DMS 273 (cell line): ENCODE results near the gene UQCRQ.
"Not testable (repeated sequence)": the region's sequence is repeated elsewhere in the genome, so short reads cannot be mapped to it uniquely, and the experiment has no call there.

Experiments used
- DNase-seq: peaks from one replicate; lab custom pipeline; 2025; ENCODE audit not compliant: unreplicated experiment; lab: John Stamatoyannopoulos, UW

UQCRQ gene

GRCh38 chr5:132832612-132833011 is 33.8 kb upstream of the UQCRQ start:
- no peak for DNase-seq

- DNase-seq, result no peak
Measured at GRCh38 chr5:132834057-132834456, 32.4 kb upstream of the UQCRQ start.

GRCh38 chr5:132836852-132837251 is 29.6 kb upstream of the UQCRQ start:
- no peak for DNase-seq

- DNase-seq, result no peak
Measured at GRCh38 chr5:132837868-132838267, 28.6 kb upstream of the UQCRQ start.

- DNase-seq, result no peak
Measured at GRCh38 chr5:132838516-132839282, 27.7 kb upstream of the UQCRQ start.

- no peak for DNase-seq
Measured at GRCh38 chr5:132839426-132840301, 26.8 kb upstream of the UQCRQ start.

- DNase-seq, result no peak
Measured at GRCh38 chr5:132840313-132840712, 26.1 kb upstream of the UQCRQ start.

GRCh38 chr5:132840896-132841295 is 25.5 kb upstream of the UQCRQ start:
- DNase-seq, result no peak

GRCh38 chr5:132841305-132841704 is 25.1 kb upstream of the UQCRQ start:
- no peak for DNase-seq

GRCh38 chr5:132848270-132848669 is 18.2 kb upstream of the UQCRQ start:
- no peak for DNase-seq

GRCh38 chr5:132849347-132849746 is 17.1 kb upstream of the UQCRQ start:
- no peak for DNase-seq

GRCh38 chr5:132850066-132850465 is 16.4 kb upstream of the UQCRQ start:
- DNase-seq, result no peak

GRCh38 chr5:132853323-132853722 is 13.1 kb upstream of the UQCRQ start:
- no peak for DNase-seq

GRCh38 chr5:132853790-132854189 is 12.7 kb upstream of the UQCRQ start:
- no peak for DNase-seq

- DNase-seq, result no peak
Measured at GRCh38 chr5:132854301-132854700, 12.1 kb upstream of the UQCRQ start.

GRCh38 chr5:132854992-132855391 is 11.4 kb upstream of the UQCRQ start:
- not testable (repeated sequence) for DNase-seq

GRCh38 chr5:132856011-132856410 is 10.4 kb upstream of the UQCRQ start:
- DNase-seq, result no peak

GRCh38 chr5:132859889-132860437 is 6.5 kb upstream of the UQCRQ start:
- no peak for DNase-seq

GRCh38 chr5:132860742-132861141 is 5.7 kb upstream of the UQCRQ start:
- no peak for DNase-seq

GRCh38 chr5:132865668-132866341 is 637 bp upstream of the UQCRQ start:
- no peak for DNase-seq

GRCh38 chr5:132867046-132867451 is 607 bp downstream of the UQCRQ start:
- no peak for DNase-seq
